HCT116 (cell line): ENCODE data around the gene IRF8.

ENCODE experiments used
- EZH2 ChIP-seq: fragments of 200-600 bp; sonication (generic); IDR thresholded peaks from 2 replicates; pipeline ENCODE4 v1.6.1; 2017; ENCODE audit warnings: antibody characterized with exemption, mixed run types
- POLR2A ChIP-seq: IDR thresholded peaks from 2 replicates; pipeline ENCODE4 v1.7.0; 2011; ENCODE audit warnings: borderline replicate concordance; ENCODE audit not compliant: insufficient read depth, insufficient read length; ENCODE audit errors: extremely low read depth
- POLR2AphosphoS5 ChIP-seq: IDR thresholded peaks from 2 replicates; pipeline ENCODE4 v1.6.1; 2011; ENCODE audit warnings: mild to moderate bottlenecking, low read depth, low read length, moderate library complexity
- SIN3A ChIP-seq: IDR thresholded peaks from 2 replicates; pipeline ENCODE4 v1.6.1; 2012; ENCODE audit warnings: low read depth
- TF ChIP-seq, protein P1 (sequence below), 3 experiments: fragments of 200-600 bp in 1 of 3; sonication (generic) in 1 of 3; IDR thresholded peaks in 2 of 3; conservative IDR thresholded peaks in 1 of 3; 2 replicates each; pipeline ENCODE4 v1.5.1; 2012 to 2017; ENCODE audit warnings: low read depth in 2 of 3, low read length in 2 of 3, antibody characterized with exemption in 1 of 3, borderline replicate concordance in 1 of 3, control low read depth in 1 of 3, mild to moderate bottlenecking in 1 of 3, mixed read lengths in 1 of 3, mixed run types in 1 of 3, moderate library complexity in 1 of 3; ENCODE audit not compliant: insufficient read depth in 1 of 3
- TF ChIP-seq, protein P2 (sequence below): IDR thresholded peaks from 2 replicates; pipeline ENCODE4 v1.6.1; 2012; ENCODE audit warnings: low read depth
- TF ChIP-seq, protein P3 (sequence below): IDR thresholded peaks from 2 replicates; pipeline ENCODE4 v1.6.1; 2012
- TF ChIP-seq, protein P4 (sequence below): IDR thresholded peaks from 2 replicates; pipeline ENCODE4 v1.6.1; 2012

DNA sequence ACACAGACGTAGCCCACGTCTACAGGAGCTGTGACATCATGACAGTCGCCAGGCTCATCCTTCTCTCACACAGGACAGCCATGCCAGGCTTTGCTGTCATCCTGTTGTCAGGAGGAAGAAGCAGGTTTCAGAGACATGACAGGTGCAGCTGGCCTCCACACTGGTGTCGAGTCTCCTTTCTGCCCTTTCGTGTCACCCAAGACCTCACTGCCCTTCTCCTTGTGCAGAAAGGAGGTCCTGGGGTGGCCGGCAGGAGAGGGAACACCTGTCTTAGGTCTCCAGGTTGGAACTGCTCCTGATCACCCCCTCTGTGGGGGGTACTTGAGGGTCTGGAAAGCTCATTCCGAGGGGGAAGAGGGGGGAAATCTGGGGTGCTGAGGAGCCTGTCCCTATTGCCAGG lies 41.6 kb upstream of the IRF8 start:
- TF ChIP-seq, protein P1, sequence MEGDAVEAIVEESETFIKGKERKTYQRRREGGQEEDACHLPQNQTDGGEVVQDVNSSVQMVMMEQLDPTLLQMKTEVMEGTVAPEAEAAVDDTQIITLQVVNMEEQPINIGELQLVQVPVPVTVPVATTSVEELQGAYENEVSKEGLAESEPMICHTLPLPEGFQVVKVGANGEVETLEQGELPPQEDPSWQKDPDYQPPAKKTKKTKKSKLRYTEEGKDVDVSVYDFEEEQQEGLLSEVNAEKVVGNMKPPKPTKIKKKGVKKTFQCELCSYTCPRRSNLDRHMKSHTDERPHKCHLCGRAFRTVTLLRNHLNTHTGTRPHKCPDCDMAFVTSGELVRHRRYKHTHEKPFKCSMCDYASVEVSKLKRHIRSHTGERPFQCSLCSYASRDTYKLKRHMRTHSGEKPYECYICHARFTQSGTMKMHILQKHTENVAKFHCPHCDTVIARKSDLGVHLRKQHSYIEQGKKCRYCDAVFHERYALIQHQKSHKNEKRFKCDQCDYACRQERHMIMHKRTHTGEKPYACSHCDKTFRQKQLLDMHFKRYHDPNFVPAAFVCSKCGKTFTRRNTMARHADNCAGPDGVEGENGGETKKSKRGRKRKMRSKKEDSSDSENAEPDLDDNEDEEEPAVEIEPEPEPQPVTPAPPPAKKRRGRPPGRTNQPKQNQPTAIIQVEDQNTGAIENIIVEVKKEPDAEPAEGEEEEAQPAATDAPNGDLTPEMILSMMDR (IDR thresholded peaks at IDR 0.05 in 2 of 3, conservative IDR thresholded peaks at IDR 0.05 in 1 of 3; ENCODE audit: borderline replicate concordance in 1 of 3, insufficient read depth in 1 of 3, low read depth in 2 of 3, low read length in 2 of 3), result no peak
- TF ChIP-seq, protein P2, sequence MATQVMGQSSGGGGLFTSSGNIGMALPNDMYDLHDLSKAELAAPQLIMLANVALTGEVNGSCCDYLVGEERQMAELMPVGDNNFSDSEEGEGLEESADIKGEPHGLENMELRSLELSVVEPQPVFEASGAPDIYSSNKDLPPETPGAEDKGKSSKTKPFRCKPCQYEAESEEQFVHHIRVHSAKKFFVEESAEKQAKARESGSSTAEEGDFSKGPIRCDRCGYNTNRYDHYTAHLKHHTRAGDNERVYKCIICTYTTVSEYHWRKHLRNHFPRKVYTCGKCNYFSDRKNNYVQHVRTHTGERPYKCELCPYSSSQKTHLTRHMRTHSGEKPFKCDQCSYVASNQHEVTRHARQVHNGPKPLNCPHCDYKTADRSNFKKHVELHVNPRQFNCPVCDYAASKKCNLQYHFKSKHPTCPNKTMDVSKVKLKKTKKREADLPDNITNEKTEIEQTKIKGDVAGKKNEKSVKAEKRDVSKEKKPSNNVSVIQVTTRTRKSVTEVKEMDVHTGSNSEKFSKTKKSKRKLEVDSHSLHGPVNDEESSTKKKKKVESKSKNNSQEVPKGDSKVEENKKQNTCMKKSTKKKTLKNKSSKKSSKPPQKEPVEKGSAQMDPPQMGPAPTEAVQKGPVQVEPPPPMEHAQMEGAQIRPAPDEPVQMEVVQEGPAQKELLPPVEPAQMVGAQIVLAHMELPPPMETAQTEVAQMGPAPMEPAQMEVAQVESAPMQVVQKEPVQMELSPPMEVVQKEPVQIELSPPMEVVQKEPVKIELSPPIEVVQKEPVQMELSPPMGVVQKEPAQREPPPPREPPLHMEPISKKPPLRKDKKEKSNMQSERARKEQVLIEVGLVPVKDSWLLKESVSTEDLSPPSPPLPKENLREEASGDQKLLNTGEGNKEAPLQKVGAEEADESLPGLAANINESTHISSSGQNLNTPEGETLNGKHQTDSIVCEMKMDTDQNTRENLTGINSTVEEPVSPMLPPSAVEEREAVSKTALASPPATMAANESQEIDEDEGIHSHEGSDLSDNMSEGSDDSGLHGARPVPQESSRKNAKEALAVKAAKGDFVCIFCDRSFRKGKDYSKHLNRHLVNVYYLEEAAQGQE, result no peak
- TF ChIP-seq POLR2AphosphoS5, result no peak
- TF ChIP-seq SIN3A, result no peak
- TF ChIP-seq POLR2A, result no peak
- no peak for TF ChIP-seq EZH2
- TF ChIP-seq, protein P3, sequence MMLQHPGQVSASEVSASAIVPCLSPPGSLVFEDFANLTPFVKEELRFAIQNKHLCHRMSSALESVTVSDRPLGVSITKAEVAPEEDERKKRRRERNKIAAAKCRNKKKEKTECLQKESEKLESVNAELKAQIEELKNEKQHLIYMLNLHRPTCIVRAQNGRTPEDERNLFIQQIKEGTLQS, result no peak
- TF ChIP-seq, protein P4, sequence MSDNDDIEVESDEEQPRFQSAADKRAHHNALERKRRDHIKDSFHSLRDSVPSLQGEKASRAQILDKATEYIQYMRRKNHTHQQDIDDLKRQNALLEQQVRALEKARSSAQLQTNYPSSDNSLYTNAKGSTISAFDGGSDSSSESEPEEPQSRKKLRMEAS, result no peak
